Mesothelial cell of epicardium (in vitro differentiated cells): ENCODE results near the gene RPL12. TPM values are rescaled to one million over a fixed set of nuclear protein-coding genes. Genes with fewer than 3 reads are reported as not detected.
A peak's percentile ranks its signal among the peaks of the same experiment; 100 is the strongest.

Source experiments
- DNase-seq, 2 experiments: peaks; one replicate each; pipeline ENCODE4 v3.0.0; 2021; ENCODE audit warnings: low spot score in 2 of 2; ENCODE audit not compliant: unreplicated experiment in 2 of 2
- H3K27ac Mint-ChIP-seq: 2 replicates; pipeline ENCODE4 v1.8.0; 2021; ENCODE audit warnings: mixed read lengths
- H3K27me3 Mint-ChIP-seq: 2 replicates; pipeline ENCODE4 v1.8.0; 2021; ENCODE audit warnings: low read depth, mixed read lengths
- H3K36me3 Mint-ChIP-seq: 2 replicates; pipeline ENCODE4 v1.8.0; 2021; ENCODE audit warnings: mixed read lengths
- H3K4me1 Mint-ChIP-seq: 2 replicates; pipeline ENCODE4 v1.8.0; 2021; ENCODE audit warnings: mixed read lengths
- H3K4me3 Mint-ChIP-seq: 2 replicates; pipeline ENCODE4 v1.8.0; 2021; ENCODE audit warnings: mild to moderate bottlenecking, moderate library complexity, mixed read lengths
- H3K9me3 Mint-ChIP-seq: 2 replicates; pipeline ENCODE4 v1.8.0; 2021; ENCODE audit warnings: mixed read lengths
- CTCF ChIP-seq: fragments of 200-600 bp; sonication (generic); IDR thresholded peaks from one replicate; pipeline ENCODE4 v1.5.0; 2021; ENCODE audit warnings: antibody characterized with exemption; ENCODE audit not compliant: unreplicated experiment
- total RNA-seq: library from RNA; stranded (reverse); gene quantifications from 3 replicates; pipeline ENCODE4 v1.2.1, GENCODE V29; 2021

The RPL12 gene
- total RNA-seq, 1 donor from 2014 or later, result 1,125 TPM

- TF ChIP-seq CTCF, result no peak
- no peak for DNase-seq
- H3K27ac Mint-ChIP-seq, result peak overlapping the region; percentile 100
- H3K9me3 Mint-ChIP-seq, result no peaks in the 10 kb centered on the region
- peaks cover 5% of the 10 kb centered on the region for H3K36me3 Mint-ChIP-seq
- no peaks in the 10 kb centered on the region for H3K27me3 Mint-ChIP-seq
- H3K4me1 Mint-ChIP-seq, result peaks cover 42% of the 10 kb centered on the region
- peak overlapping the region; percentile 98 for H3K4me3 Mint-ChIP-seq
Measured at GRCh38 chr9:127422787-127423186, 28.4 kb downstream of the RPL12 start.

GRCh38 chr9:127422133-127422782 is 28.9 kb downstream of the RPL12 start:
- peak overlapping the region; percentile 100 for H3K27ac Mint-ChIP-seq
- H3K4me1 Mint-ChIP-seq, result peaks cover 44% of the 10 kb centered on the region
- H3K4me3 Mint-ChIP-seq, result peak overlapping the region; percentile 98
- DNase-seq, result no peak
- peaks cover 5% of the 10 kb centered on the region for H3K36me3 Mint-ChIP-seq
- TF ChIP-seq CTCF, result no peak
- no peaks in the 10 kb centered on the region for H3K9me3 Mint-ChIP-seq
- H3K27me3 Mint-ChIP-seq, result no peaks in the 10 kb centered on the region

GRCh38 chr9:127421057-127421456 is 30.1 kb downstream of the RPL12 start:
- Mint-ChIP-seq H3K4me3 (no peak overlapping the region), H3K27ac (no peak overlapping the region), H3K9me3 (no peaks in the 10 kb centered on the region), H3K27me3 (no peaks in the 10 kb centered on the region), H3K4me1 (peaks cover 38% of the 10 kb centered on the region), H3K36me3 (no peaks in the 10 kb centered on the region)
- TF ChIP-seq CTCF, result no peak
- DNase-seq, result no peak

GRCh38 chr9:127419348-127419747 is 31.9 kb downstream of the RPL12 start:
- H3K27me3 Mint-ChIP-seq, result no peaks in the 10 kb centered on the region
- no peak overlapping the region for H3K4me3 Mint-ChIP-seq
- H3K4me1 Mint-ChIP-seq, result peaks cover 34% of the 10 kb centered on the region
- no peak overlapping the region for H3K27ac Mint-ChIP-seq
- H3K36me3 Mint-ChIP-seq, result peaks cover 4% of the 10 kb centered on the region
- TF ChIP-seq CTCF, result no peak
- no peaks in the 10 kb centered on the region for H3K9me3 Mint-ChIP-seq
- no peak for DNase-seq

GRCh38 chr9:127418037-127418471 is 33.2 kb downstream of the RPL12 start:
- H3K27ac Mint-ChIP-seq, result no peak overlapping the region
- no peak for TF ChIP-seq CTCF
- peaks cover 29% of the 10 kb centered on the region for H3K4me1 Mint-ChIP-seq
- no peak for DNase-seq
- H3K4me3 Mint-ChIP-seq, result no peak overlapping the region
- no peaks in the 10 kb centered on the region for H3K9me3 Mint-ChIP-seq
- H3K36me3 Mint-ChIP-seq, result peaks cover 8% of the 10 kb centered on the region
- H3K27me3 Mint-ChIP-seq, result no peaks in the 10 kb centered on the region
